HG03575 (cell line): ENCODE measurements around the gene KCNC3.
"Not testable (repeated sequence)": the region's sequence is repeated elsewhere in the genome, so short reads cannot be mapped to it uniquely, and the experiment has no call there.

Experiments
- ATAC-seq: cut with Tn5 transposase; IDR thresholded peaks from one replicate; pipeline ENCODE4 v1.9.1; 2021; ENCODE audit not compliant: unreplicated experiment, insufficient number of reproducible peaks, low FRiP score; ENCODE audit errors: extremely low read depth

The KCNC3 gene

GRCh38 chr19:50357178-50358100, 28.3 kb upstream of the KCNC3 start:
- no peak for ATAC-seq

- ATAC-seq = no peak
Observed at GRCh38 chr19:50356691-50357177, 27.6 kb upstream of the KCNC3 start.

DNA sequence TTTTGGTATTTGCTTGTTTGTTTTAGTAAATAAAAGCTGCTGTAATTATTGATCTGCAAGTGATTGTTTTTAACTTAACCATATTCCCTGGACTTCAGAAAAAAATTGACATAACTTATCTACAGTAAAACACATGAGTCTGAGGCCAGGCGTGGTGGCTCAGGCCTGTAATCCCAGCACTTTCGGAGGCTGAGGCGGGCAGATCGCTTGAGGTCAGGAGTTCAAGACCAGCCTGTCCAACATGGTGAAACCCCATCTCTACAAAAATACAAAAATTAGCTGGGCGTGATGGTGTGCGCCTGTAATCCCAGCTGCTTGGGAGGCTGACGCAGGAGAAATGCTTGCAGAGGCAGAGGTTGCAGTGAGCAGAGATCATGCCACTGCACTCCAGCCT, 24.3 kb upstream of the KCNC3 start:
- ATAC-seq = not testable (repeated sequence)

DNA sequence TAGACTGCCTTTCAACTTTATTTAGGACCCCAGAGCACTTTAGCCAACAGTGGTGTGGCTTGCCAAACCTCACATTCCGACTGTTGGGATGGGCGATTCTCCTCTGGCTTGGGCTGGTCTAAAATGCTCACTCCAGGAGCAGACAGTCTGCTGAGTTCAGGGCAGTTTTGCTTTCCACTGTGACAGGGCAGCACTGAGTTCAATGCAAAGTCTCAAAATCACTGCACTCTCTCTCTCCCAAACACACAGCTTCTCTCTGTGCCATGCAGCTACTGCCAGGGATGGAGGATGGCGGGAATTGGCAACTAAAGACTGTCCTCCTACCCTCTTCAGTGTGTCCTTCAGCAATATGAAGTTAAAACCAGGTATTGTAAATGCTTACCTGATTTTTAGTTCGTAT, 23.1 kb upstream of the KCNC3 start:
- ATAC-seq = no peak

GRCh38 chr19:50349277-50350057, 20.3 kb upstream of the KCNC3 start:
- ATAC-seq = no peak

DNA sequence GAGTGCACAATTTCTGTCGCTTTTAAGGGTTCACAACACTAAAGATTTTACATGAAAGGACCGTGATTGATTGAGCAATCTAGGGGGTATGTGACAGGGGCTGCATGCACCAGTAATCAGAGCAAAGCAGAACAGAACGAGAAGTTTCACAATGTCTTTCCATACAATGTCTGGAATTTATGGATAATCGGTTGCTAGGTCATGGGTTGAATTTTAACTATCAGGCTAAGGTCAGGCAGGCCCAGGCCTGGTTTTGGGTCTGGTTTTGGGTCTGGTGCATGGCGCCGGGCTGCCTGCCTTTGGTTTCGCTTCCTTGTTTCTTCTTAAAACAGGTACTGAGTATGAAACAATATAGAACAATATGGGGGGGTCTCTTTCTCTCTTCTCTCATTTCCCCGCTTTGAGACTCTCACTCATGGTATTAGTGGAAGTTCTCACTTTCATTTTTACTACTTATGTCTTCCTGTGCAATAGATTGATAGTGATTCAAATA, 18.0 kb upstream of the KCNC3 start:
- ATAC-seq = not testable (repeated sequence)

DNA sequence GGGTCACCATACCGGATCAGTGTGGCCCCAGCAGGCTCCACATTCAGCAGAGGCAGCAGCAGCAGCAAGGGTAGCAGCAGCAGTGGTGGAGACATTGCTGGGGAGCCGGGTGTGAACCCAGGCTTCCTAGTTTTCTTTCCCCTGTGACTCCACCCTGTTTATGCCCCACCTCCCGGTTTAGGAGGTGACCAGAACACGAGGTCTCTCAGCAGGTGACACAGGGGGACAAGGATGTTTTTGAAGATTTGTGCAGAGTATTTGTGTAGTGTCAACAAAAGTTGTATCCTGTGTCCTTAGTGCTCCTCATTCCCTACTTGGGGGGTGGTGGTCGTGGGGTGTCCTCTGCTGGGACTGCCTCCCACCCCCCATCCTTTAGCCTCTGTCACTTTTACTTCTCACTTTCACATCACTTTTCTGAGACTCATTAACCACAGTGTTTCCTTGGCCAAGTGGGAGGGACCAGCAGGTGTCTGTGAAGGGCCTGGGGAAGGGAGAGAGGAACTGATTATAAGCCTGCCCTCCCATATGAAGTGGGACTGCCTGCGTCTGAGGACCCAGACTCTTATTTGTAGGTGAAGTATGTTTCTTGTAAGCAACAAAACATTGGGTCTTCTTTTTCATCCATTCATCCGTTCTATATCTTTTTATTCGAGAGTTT, 15.6 kb upstream of the KCNC3 start:
- ATAC-seq = no peak

DNA sequence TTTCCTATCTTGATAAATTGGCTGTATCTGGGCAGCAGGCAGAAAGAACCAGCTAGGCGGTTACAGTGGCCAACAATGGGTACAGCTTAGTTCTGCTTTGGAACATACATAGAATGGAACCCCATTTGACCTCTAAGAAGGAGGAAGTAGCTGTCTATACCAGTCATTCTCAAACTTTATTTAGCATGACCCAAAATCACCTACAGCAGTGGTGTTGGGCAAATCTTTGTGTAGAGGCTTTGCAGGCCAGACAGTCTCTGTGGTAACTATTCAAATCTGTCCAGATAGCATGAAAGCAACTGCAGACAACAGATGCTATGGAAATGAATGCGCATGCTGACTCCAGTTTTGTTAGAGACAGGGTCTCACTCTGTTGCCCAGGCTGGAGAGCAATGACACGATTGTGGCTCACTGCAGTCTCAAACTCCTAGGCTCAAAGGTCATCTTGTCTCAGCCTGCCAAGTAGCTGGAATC, 12.0 kb upstream of the KCNC3 start:
- ATAC-seq = no peak

- ATAC-seq = no peak
Observed at GRCh38 chr19:50340331-50340730, 11.2 kb upstream of the KCNC3 start.

DNA sequence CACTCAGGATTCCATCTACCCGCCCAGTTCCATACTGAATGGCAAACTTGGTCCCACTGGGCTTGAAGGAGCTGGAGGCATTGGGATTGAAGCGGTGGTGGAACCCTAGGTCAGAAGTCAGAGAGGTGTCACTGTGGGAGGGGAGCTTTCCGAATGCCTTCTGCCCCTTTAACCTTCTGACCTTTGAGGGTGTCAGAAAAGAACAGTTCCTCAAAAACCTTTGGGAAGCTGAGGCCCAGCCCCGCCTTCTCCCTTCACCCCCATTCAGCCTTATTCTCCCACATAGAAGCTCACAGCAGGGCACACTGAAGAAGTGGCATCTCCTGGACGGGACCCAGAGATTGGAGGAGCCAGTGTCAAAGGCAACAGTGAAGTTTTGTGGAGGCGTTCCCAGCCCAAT, 7.9 kb upstream of the KCNC3 start:
- not testable (repeated sequence) for ATAC-seq

- ATAC-seq = no peak
Observed at GRCh38 chr19:50334741-50335421, 5.7 kb upstream of the KCNC3 start.

- ATAC-seq = peak; percentile 5
Observed at GRCh38 chr19:50333737-50334617, 4.8 kb upstream of the KCNC3 start.

- ATAC-seq = peak; percentile 24
Observed at GRCh38 chr19:50333235-50333736, 4.1 kb upstream of the KCNC3 start.

- no peak for ATAC-seq
Observed at GRCh38 chr19:50332244-50333038, 3.3 kb upstream of the KCNC3 start.

- ATAC-seq = no peak
Observed at GRCh38 chr19:50331994-50332243, 2.7 kb upstream of the KCNC3 start.

GRCh38 chr19:50331221-50331993, 2.2 kb upstream of the KCNC3 start:
- ATAC-seq = no peak
